DMS 273 treated with DMSO at 0.1 percent for 48 hours (cell line): Measurements from ENCODE around the gene CCSER2.
"Not testable (repeated sequence)": the region's sequence is repeated elsewhere in the genome, so short reads cannot be mapped to it uniquely, and the experiment has no call there.

Source experiments
- DNase-seq: peaks from one replicate; lab custom pipeline; 2025; lab: John Stamatoyannopoulos, UW

CCSER2 gene

GRCh38 chr10:84347575-84348002 is 19.2 kb downstream of the CCSER2 start:
- not testable (repeated sequence) for DNase-seq

- no peak for DNase-seq
Observed at GRCh38 chr10:84348447-84348846, 20.1 kb downstream of the CCSER2 start.

- DNase-seq: no peak
Observed at GRCh38 chr10:84348860-84349259, 20.5 kb downstream of the CCSER2 start.

- no peak for DNase-seq
Observed at GRCh38 chr10:84352251-84352842, 24.0 kb downstream of the CCSER2 start.

GRCh38 chr10:84353052-84353803 is 24.8 kb downstream of the CCSER2 start:
- DNase-seq: no peak

GRCh38 chr10:84354623-84355022 is 26.2 kb downstream of the CCSER2 start:
- DNase-seq: no peak

- DNase-seq: no peak
Observed at GRCh38 chr10:84355106-84355505, 26.7 kb downstream of the CCSER2 start.

GRCh38 chr10:84356928-84357327 is 28.5 kb downstream of the CCSER2 start:
- no peak for DNase-seq

GRCh38 chr10:84358743-84359142 is 30.4 kb downstream of the CCSER2 start:
- DNase-seq: no peak

- no peak for DNase-seq
Observed at GRCh38 chr10:84360637-84361365, 32.4 kb downstream of the CCSER2 start.

- DNase-seq: no peak
Observed at GRCh38 chr10:84365335-84365881, 37.0 kb downstream of the CCSER2 start.

- no peak for DNase-seq
Observed at GRCh38 chr10:84366041-84366440, 37.7 kb downstream of the CCSER2 start.

GRCh38 chr10:84367256-84367655 is 38.9 kb downstream of the CCSER2 start:
- no peak for DNase-seq

- no peak for DNase-seq
Observed at GRCh38 chr10:84368828-84369227, 40.4 kb downstream of the CCSER2 start.

- no peak for DNase-seq
Observed at GRCh38 chr10:84370283-84370682, 41.9 kb downstream of the CCSER2 start.

- DNase-seq: no peak
Observed at GRCh38 chr10:84371944-84372343, 43.6 kb downstream of the CCSER2 start.

- DNase-seq: no peak
Observed at GRCh38 chr10:84373000-84373399, 44.6 kb downstream of the CCSER2 start.

GRCh38 chr10:84374455-84374854 is 46.1 kb downstream of the CCSER2 start:
- no peak for DNase-seq

GRCh38 chr10:84375011-84375410 is 46.6 kb downstream of the CCSER2 start:
- peak; percentile 13 for DNase-seq

- no peak for DNase-seq
Observed at GRCh38 chr10:84375881-84376280, 47.5 kb downstream of the CCSER2 start.

GRCh38 chr10:84388148-84388547 is 59.8 kb downstream of the CCSER2 start:
- no peak for DNase-seq

GRCh38 chr10:84390364-84390763 is 62.0 kb downstream of the CCSER2 start:
- no peak for DNase-seq

- DNase-seq: no peak
Observed at GRCh38 chr10:84391326-84391725, 62.9 kb downstream of the CCSER2 start.
